ENCODE data around the gene ENOX1.

The ENOX1 gene

GRCh38 chr13:43664700-43665191, 122.0 kb downstream of the ENOX1 start:
- TF ChIP-seq, protein P1, sequence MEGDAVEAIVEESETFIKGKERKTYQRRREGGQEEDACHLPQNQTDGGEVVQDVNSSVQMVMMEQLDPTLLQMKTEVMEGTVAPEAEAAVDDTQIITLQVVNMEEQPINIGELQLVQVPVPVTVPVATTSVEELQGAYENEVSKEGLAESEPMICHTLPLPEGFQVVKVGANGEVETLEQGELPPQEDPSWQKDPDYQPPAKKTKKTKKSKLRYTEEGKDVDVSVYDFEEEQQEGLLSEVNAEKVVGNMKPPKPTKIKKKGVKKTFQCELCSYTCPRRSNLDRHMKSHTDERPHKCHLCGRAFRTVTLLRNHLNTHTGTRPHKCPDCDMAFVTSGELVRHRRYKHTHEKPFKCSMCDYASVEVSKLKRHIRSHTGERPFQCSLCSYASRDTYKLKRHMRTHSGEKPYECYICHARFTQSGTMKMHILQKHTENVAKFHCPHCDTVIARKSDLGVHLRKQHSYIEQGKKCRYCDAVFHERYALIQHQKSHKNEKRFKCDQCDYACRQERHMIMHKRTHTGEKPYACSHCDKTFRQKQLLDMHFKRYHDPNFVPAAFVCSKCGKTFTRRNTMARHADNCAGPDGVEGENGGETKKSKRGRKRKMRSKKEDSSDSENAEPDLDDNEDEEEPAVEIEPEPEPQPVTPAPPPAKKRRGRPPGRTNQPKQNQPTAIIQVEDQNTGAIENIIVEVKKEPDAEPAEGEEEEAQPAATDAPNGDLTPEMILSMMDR (IDR thresholded peaks at IDR 0.05; ENCODE audit: extremely low read depth, insufficient read depth, missing control alignments), result no peak
- DNase-seq (ENCODE audit: low spot score), result no peak
- in situ Hi-C loops (cut with MboI; ENCODE audit: low pct_unique_long_range_greater_than_20kb, low sequenced_read_pairs, unreplicated experiment), result no loop called here

DNA sequence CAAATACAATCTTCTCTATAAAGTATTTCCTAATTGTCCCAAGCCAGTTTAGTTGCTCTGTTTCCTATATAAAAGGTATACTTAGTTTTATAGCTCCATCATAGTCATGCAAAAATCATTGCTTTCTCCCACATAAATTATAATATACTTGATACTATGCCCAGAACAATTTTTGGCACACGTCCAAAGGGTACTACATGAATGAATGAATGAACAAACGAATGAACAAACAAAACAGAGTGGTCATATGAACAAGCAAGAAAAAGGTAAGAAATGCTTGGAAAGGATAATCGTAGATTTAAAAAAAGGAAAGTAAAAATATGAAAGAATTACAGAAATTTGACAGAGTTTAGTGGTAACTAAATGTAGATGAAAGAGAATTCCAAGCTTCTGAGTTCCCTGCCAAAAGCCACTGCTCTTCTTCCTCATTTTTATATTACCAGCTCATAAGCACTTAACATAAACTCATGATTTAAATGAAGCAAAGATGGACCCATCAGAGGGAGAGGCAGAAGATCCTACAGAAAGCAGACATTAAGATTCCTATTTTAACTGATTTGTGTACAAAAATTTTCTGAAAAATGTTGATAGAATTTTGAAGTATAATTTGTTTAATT, 123.2 kb downstream of the ENOX1 start:
- DNase-seq (ENCODE audit: low spot score), result no peak
- TF ChIP-seq, protein P1 (IDR thresholded peaks at IDR 0.05; ENCODE audit: extremely low read depth, insufficient read depth, missing control alignments), result no peak
- in situ Hi-C loops (cut with MboI; ENCODE audit: low pct_unique_long_range_greater_than_20kb, low sequenced_read_pairs, unreplicated experiment), result no loop called here

GRCh38 chr13:43662976-43663375, 123.8 kb downstream of the ENOX1 start:
- no peak for DNase-seq (ENCODE audit: low spot score)
- in situ Hi-C loops (cut with MboI; ENCODE audit: low pct_unique_long_range_greater_than_20kb, low sequenced_read_pairs, unreplicated experiment), result no loop called here
- TF ChIP-seq, protein P1 (IDR thresholded peaks at IDR 0.05; ENCODE audit: extremely low read depth, insufficient read depth, missing control alignments), result no peak

- TF ChIP-seq, protein P1 (IDR thresholded peaks at IDR 0.05; ENCODE audit: extremely low read depth, insufficient read depth, missing control alignments), result no peak
- in situ Hi-C loops (cut with MboI; ENCODE audit: low pct_unique_long_range_greater_than_20kb, low sequenced_read_pairs, unreplicated experiment), result no loop called here
Measured at GRCh38 chr13:43661161-43661830, 125.5 kb downstream of the ENOX1 start.

GRCh38 chr13:43657485-43657884, 129.3 kb downstream of the ENOX1 start:
- TF ChIP-seq, protein P1 (IDR thresholded peaks at IDR 0.05; ENCODE audit: extremely low read depth, insufficient read depth, missing control alignments), result no peak
- no peak for DNase-seq (ENCODE audit: low spot score)
- in situ Hi-C loops (cut with MboI; ENCODE audit: low pct_unique_long_range_greater_than_20kb, low sequenced_read_pairs, unreplicated experiment), result no loop called here

More at GRCh38 chr13:43661161-43661830, 125.5 kb downstream of the ENOX1 start:
- no peak for DNase-seq (ENCODE audit: low spot score)

DNA sequence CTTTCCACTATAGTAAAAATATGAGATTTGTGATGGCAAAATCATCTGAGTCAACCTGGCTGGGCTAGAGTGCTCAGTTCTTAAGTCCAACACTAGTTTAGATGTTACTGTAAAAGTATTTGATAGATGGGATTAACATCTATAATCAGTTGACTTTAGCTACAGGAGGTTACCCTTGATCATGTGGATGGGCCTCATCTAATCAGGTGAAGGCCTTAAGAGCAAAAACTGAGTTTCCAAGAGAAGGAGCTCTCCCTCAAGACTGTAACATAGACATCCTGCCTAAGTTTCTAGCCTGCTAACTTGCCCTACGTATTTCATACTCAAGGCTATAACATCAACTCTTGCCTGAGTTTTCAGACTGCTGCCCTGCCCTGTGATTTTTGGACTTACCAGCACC, 132.8 kb downstream of the ENOX1 start:
- TF ChIP-seq, protein P1 (IDR thresholded peaks at IDR 0.05; ENCODE audit: extremely low read depth, insufficient read depth, missing control alignments), result no peak
- in situ Hi-C loops (cut with MboI; ENCODE audit: low pct_unique_long_range_greater_than_20kb, low sequenced_read_pairs, unreplicated experiment), result no loop called here
- DNase-seq (ENCODE audit: low spot score), result no peak
